NB4 (cell line): ENCODE results near the gene LY6G6F.

Experiments
- CTCF ChIP-seq: IDR thresholded peaks from one replicate; pipeline ENCODE4 v1.5.1; 2012; ENCODE audit warnings: low read depth, low read length
- MYC ChIP-seq: IDR thresholded peaks from 2 replicates; pipeline ENCODE4 v1.6.1; 2011; ENCODE audit warnings: low read depth, low read length
- POLR2A ChIP-seq: IDR thresholded peaks from 2 replicates; pipeline ENCODE4 v1.6.1; 2011; ENCODE audit warnings: mild to moderate bottlenecking; ENCODE audit not compliant: insufficient read length; ENCODE audit errors: extremely low read depth
- TF ChIP-seq, protein P1 (sequence below): IDR thresholded peaks from 2 replicates; pipeline ENCODE4 v1.6.1; 2011; ENCODE audit warnings: low read depth, low read length

DNA sequence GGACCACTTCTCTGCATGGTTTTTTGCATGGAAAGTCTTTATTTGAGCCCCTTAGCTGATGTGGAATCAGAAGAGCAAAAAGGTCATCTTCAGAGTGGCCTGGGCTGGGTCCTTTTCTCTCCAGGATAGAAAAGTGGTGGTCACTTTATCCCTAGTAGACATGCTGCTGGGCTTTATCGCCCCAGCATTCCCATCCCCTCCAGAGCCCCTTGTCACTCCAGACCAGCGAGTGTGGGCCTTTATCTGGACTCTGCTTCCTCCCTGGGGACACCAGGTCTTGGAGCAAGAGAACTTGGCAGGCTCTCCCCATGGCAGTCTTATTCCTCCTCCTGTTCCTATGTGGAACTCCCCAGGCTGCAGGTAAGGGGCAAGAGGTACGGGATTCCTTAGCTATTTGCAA, at the start of gene LY6G6F:
- TF ChIP-seq CTCF (no peak), POLR2A (no peak), MYC (no peak)
- TF ChIP-seq, protein P1, sequence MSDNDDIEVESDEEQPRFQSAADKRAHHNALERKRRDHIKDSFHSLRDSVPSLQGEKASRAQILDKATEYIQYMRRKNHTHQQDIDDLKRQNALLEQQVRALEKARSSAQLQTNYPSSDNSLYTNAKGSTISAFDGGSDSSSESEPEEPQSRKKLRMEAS: no peak
